ENCODE measurements around the gene ALLC.

The ALLC gene

DNA sequence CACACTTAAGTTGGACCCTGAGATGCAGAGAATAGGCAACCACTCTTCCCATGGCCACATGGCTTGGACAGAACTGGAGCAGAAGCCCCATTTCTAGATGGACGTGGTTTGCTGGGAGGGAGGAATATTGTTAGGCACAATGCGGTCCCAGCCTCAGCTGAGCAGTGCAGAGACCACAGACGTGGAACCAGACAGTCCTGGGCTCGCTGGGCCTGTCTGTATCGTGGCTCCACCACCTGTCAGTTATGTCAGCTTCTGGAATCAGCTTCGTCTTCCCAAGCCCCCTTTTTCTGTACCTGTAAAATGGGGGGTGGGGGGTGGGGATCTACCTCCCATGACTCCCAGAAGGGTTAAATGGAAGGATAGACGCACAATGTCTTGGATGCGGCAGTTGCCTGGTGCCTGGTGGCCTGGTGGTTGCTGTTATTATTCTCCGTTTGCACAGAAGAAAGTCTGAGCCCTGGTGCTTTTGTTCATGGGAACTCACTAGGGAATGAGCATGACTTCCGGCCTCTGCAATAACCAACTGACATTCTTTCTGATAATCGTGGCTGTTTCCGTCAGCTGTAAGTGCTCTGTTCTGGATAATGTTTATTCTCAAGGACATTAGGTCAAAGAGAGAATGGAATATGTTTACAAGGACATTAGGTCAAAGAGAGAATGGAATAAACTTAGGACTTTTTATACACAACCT, 31.7 kb upstream of the ALLC start:
- DNase-seq = no peak

DNA sequence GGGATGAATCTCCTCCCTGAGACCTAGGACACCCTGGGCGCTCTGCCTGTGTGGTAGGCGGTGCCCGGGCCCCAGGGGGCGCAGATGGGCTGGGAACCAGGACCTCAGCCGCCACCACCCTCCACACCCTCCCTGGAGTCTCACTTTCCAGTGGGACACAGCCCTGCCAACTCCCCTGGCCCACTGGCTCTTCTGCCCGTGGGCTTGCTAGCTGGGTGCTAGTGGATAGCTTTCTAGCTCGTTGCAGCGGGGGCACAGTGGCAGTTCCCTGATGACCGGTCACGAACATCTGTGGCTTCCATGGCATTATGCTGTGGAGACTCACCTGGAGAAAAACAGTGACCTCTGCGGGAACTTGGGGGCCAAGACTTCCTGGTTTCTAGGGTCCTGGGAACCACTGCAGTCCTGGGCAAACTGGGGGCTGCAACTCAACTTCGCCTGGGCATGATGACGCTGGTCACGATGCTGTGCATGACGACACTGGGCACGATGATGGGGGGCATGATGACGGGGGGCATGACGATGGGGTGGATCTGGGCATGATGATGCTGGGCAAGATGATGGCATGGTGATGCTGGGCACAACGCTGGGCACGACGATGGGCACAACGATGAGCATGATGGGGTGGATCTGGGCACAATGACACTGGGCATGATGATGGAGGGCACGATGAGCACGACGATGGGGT, 31.0 kb upstream of the ALLC start:
- DNase-seq = no peak

DNA sequence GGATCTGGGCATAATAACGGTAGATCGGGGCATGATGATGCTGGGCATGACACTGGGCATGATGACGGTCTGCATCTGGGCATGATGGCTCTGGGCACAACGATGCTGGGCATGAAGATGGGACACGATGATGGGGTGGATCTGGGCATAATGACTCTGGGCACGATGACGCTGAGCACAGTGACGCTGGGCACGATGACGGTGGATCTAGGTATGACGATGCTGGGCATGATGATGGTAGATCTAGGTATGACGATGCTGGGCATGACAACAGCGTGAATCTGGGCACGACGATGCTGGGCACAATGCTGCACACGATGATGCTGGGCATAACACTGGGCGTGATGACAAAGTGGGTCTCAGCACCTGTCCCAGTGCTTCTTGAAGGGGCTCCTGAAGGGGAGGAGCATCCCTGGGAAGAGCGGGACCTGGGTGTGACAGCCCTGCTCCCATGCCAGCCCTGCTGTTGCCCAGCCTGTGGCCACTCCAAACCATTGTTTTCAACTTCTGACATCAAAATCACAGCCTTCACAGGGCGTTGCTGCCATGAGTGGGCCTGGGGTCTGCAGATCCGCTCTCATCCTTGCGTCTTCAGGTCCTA, 30.4 kb upstream of the ALLC start:
- DNase-seq = no peak

DNA sequence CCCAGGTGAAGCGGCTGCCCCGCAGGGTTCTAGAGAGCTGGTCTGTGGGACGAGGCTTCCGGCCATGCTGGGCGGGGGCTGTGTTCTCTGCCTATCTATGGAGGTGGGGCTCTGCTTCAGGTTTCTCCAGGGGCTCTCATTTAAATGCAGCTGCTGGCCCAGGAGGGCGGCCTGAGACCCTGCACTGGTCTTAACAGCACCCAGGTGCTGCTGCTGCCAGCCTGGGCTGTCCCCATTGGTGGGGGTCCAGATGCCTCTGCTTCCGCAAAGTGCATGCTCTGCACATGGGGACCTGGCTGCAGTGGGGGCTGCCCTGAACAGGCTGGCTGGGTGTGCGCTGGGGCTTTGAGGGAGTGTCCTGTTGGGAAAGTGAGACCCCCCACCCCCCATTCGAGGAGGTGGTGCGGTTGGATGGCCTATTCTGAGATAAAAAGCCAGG, 29.7 kb upstream of the ALLC start:
- no peak for DNase-seq

DNA sequence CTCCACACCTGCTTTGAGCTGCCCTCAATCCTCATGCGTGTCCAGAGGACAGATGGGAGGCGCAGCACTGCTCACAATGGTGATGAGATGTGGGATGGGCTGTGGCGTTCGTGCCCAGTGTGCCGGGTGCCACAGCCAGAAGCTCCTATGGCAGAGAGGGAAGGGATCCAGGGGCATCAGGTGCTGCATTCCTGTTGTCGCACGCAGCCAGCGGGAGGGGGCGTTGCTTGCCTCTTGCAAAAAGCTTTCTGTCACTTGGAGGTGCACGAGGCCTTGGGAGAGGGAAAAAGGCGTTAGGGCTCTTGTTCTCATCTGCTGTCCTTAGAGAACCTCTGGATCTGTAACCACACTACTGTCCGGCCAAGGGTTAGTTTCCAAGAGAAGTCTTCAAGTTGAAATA, 29.2 kb upstream of the ALLC start:
- no peak for DNase-seq

DNA sequence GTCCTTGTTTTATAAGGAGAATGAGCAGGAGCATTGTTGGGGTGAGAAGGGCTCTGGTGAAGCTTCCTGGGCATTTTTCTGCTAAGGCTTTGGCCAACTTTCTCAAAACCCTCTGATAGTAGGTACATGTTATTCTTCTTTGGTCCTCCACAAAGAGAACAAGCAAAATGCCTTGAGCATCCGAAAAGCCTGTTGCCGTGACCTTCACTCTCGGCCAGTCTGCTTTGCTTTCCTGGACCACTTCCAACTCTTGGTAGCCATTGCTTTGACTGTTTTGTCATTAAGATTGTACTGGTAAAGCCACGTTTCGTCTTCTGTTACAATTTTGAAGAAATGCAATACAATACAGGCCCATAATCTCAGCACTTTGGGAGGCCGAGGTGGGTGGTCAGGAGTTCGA, 27.4 kb upstream of the ALLC start:
- no peak for DNase-seq

DNA sequence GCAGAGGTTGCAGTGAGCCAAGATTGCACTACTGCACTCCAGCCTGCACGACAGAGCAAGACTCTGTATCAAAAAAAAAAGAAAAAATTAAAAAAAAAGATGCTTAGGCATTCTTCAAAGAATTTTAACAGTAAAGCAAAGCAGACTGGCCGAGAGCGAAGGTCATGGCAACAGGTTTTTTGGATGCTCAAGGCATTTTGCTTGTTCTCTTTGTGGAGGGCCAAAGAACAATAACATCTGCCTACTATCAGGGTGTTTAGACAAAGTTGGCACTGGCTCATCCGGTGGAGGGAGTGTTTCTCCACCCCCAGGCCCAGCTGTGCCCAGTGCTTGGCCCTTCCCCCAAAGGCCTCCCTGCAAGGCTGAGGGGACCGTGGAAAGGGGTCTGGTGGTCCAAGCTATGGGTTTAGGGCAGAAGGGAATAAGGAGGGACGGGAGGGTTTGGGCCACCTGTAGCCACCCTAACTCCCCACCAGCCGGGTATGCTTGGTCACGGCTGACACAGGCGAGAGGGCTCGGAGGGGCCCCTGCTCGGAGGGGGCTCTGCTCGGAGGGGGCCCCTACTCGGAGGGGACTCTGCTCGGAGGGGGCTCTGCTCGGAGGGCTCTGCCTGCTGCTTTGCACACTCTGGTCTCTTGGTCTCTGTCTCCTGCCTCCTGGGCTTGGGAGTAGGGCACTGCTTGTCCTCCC, 26.7 kb upstream of the ALLC start:
- no peak for DNase-seq

DNA sequence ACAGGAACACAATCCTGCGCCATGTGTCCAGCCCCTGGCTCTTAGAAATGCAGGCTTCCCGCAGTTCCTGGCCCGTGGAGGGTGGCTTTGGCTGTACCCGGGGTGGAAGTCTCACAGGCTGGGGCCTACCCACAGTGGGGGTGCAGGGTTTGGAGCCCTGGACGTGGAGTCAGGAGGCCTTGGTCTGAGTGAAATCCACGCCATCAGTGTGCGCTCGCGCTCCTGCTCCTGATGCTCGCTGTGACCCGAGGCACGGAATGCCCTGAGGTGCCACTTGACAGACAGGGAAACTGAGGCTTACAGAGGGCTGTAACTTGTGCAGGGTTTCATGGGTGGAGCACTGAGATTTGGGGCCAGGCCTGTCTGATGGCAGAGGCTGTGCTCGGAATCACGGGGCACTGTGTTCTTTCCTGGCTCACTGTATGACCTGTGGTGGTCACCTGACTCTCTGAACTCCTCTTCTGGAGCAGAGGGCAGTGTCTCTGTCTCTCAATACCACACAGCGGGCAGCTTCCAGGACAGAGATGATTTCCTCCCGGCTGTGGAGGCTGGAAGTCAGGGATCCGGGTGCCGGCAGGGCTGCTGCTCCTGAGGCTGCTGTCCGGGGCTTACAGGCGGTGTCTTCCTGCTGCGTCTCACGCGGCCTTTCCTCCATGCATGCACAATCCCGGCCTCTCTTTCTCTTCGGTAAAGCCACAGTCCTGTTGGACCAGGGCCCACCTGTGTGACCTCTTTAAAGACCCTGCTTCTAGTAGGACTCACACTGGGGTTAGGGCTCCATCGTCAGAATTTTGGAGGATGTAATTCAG, 25.9 kb upstream of the ALLC start:
- no peak for DNase-seq

DNA sequence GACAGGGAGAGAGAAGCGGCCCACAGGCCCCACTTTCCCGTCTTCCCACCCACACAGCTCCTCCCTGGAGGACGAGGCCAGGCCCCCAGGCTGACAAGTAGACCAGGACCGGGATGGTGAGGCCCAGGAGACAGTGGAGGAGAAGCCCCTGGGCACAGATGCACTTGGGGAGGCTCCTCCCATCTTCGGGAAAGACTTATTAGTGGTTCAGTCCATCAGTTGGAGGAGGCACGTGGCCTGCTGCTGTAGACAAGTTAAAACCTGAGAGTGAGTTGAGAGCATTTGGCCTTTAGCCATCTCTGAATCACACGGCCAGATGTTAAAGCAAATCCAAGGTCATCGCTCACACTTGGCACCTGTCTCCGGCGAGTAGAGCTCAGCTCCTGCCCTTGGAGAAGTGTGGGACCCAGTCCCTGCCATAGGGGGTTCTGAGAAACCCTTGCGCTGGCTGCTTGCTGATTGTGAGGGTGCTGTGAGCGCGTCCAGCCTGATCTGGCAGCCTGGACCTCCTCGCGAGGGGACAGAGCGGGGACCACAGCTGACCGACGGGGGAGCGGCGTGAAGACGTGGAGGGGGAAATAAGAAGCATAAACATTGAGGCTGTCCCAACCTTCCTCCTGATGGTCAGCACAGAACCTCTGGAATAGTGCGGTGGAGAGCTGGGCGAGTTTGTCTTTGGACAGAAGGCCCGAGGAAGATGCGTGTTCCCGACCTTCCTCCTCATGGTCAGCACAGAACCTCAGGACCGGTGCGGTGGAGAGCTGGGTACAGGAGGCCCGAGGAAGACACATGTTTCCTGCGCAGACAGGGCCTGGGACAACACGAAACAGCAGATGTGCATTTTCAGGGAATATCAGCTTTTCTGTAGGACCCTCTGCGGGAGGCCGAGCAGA, 24.7 kb upstream of the ALLC start:
- no peak for DNase-seq

DNA sequence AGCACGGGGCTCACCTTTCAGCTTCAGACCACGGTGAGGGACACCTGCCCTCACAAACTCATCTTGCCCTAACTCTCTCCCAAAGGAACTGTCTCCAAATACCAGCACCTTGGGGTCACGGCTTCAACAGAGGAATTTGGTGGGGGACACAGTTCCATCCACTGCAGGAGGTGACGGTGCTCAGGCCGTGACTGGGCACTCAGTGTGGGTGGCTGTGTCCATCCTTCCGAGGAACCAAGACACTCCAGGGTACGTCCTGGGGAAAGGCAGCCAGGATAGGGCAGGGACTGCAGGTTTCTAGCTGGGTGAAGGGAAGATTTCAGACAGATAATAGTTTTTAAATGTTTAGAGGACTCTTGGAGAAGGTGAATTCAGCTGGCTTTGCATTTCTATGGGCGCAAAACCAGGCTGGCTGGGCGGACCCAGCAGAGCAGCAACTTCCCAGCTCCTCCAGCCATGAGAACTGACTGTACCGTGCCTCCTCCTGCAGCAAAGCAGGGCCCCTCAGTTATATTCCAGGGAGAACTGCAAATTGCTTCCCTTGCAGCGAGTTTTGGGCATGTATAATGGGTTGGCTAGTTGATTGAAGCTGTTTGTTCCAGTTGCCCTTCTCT, 23.9 kb upstream of the ALLC start:
- DNase-seq = no peak

DNA sequence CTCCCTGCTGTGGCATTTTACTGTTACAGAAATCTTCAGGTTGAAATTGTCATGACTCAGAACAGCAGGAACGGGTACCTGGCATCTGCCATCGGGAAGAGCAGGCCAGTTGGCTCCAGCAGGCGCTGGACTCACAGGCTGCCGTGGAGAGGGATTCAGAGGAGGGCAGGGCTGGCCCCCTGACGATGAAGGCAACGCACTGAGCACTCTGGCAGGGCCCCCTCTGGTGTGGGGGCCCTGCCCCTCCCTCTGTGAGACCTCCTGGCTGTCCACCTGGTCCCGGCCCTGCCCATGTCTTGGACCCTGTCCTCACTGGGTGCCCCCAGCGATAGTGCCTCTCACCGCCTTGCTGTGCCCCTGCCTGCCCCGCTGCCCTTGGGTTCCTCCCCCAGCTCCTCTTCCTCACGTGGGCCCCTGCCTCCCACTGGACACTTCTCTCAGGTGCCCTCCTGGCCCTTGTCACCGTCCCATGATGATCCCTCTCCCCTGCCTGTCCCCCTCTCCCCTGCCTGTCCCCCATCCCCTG, 23.3 kb upstream of the ALLC start:
- DNase-seq = peak in 1 of 14 donors; percentile 78

DNA sequence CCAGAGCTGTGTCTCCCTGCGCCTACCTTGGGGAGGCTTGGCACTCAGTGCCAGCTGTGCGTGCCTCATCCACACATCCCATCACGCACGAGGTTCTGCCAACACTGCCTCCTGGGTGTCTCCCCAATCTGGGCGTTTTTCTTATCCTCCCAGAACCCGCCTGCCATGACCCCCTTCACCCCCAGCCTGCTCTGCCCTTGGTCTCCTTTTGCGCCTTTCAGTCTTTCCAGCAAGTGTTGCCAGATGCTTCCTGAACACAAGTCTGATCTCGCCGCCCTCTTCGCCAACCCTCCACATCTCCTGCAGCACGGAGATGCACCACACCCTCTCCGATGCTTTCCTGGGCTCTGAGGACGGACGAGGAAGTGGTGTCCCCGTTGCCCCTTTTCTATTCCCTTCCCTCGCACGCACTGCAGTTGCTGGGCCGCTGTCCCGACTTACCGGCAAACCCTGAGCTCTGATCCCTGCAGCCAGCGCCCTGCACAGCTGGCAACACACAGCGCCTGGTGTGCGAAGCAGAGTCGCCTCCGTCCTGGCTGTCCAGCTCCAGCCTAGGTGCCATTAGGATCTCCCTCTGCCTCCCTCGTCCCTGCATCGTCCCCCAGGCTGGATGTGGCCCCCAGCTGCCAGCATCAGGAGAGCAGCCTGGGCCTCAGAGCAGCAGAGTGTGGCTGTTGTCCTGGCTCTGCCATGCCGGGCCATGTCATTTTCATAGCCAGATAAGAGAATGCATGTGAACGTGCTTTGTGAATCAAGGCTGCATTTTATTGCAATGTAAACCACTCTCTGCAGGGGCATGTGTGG, 22.6 kb upstream of the ALLC start:
- peak in 1 of 14 donors; percentile 5 for DNase-seq

DNA sequence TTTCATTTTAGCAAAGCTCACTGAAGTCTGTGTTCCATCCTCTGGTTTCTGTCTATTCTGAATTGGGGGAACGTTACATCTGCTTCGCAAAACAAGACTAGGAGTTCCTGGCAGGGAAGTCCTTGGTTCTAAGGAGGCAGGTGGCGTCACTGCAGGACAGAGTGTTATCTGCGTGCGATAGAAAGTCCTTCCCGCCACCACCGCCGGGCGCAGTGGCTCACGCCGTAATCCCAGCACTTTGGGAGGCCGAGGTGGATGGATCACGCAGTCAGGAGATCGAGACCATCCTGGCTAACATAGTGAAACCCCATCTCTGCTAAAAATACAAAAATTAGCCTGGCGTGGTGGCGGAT, 22.0 kb upstream of the ALLC start:
- DNase-seq = peak in 1 of 14 donors; percentile 32

DNA sequence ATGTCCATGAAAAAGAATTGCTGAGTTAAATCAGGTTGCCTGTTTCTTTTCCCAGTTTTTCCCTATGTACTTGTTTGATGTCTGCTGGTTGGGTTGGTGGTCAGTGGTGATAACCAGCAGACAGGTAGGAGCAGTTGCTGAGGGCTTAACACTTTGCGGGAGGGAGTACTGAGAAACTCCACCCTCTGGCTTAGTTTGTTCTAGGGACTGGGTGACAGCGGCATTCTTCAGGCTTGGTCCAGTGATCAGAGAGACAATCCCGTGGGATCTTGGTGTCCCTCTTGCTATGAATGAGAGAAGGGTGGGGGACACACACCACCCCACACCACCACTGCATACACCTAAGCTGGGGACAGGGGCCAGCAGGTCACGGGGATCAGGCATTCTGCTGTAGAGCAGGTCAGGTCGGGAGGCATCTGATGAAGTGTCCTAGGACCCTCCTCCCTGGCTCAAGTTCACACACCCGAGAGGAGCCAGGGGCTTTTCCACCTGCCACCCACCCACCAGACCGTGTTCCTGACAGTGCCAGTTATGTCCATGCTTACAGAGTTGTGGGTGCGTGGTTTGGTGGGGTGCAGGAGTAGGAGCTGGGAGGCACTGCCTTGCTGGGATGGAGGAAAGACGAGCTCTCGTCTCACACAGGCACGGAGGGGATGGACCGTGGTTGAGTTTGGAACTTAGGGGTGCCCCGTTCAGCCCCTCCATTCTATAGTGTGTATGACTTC, 21.3 kb upstream of the ALLC start:
- DNase-seq = no peak

DNA sequence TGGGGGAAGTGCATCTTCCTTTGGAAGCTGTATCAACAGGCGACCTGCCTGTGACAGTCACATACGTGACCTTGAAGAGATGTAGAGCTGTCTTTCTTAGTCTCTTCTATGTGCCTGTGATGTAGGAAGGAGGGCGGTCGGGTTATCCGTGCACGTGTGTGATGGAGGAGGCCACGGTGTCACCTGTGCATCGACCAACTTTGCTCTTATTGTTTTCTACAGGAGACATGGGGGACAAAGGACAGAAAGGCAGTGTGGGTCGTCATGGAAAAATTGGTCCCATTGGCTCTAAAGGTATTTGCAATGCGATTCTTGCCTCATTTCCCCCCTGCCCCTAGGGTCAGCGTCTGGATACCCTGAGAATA, 20.7 kb upstream of the ALLC start:
- no peak for DNase-seq

DNA sequence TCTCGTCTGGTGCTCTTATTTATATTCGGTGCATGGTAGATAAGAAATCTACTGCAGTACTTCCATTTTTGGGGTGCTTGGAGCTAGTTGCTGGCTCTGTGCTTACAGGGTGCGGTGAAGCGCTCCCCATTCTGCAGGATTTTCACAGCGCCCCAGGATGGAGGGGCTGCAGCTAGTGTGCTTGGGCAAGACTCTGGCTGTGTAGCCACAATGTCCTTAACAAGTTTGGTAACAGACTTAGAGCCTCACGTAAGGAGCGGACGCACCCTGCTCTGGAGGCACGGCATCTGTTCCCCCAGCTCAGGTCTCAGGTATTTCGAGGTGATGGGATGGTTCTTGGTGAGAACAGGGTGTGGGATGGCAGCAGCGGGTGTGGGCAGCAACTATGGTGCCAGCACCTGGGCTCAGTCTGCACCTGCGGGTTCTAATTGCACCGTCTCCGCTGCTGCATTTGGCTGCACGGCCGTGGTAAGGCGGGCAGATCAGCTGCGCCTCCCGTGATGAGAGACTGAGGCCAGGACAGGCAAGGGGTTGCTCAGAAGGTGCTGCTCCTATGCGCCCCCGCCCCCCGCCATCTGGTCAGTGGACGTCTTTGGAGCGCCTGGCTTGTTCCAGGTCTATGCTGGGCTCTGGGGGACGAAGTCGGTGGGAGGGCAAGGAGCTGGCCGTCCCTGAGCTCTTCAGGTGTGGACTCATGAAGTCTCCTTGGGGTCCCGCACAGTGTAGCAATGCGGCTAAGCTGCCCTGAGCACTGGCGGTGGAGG, 20.1 kb upstream of the ALLC start:
- DNase-seq = no peak

DNA sequence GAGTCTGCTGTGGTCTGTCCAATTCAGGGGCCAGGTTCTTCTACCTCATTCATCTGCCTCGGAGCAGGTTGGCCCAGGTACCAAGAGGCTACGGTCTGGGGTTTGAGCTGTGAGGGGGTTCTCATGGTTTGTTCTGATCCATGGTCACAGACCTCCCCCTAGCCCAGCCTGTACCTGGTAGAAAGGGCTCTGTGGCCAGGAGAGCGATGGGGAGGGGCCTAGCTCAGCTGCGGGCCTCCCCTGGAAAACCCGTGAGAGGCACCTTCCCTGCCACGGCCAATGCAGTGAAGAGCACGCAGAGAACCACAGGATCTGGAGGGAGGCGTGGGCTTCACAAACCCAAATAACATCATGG, 19.6 kb upstream of the ALLC start:
- no peak for DNase-seq

DNA sequence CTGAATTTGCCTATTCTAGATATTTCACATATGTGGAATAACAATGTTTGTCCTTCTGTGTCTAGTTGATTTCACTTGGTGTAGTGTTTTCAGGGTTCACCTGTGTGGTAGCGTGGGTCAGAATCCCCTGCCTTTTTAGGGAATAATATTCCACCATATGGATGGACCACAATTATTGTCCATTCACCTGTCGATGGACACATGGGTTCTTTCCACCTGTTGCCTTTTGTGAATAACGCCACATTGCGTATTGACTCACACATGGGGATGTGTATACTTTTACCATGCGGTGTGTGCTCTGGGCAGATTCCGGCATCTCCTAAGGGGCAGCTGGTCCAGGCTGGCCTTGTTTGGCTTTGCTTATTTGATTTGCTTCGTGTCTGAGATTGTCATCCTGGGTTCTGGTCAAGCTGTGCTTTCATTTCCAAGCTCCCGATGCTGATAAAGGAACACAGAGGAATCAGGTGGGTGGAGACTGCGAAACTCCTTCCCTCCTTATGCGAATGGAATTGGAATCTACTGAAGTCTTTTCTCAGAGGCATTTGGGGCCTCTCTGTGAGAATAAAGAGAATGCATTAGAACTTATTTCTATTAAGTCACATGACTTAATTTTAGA, 18.9 kb upstream of the ALLC start:
- no peak for DNase-seq

All from C1 segment of cervical spinal cord (tissue), 14 donors.